ENCODE measurements around the gene AGR2. TPM values are rescaled to one million over a fixed set of nuclear protein-coding genes. Genes with fewer than 3 reads are reported as not detected.

AGR2 gene
- total and polyA plus RNA-seq, 2 experiments from 2014 or later, result 173 to 178 TPM

DNA sequence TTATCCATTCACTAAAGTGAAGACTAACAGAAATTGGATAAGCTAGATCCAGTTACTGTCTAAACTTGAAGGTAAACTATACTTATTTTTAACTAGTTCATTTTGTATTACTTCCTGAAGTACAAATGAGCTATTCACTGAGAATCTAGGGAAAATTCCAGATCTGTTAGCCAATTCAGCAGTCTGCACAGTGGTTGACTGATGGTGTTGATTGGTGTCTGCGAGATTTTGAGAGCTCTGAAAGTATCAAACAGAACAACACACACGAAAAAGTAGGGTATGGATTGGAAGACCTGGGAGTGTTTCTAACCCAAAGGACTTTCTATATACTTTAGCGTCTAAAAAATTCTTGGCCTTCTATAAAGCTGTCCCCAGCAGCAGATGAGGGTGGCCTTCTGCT lies 33.6 kb upstream of the AGR2 start:
- H3K36me3 ChIP-seq (replicated peaks; ENCODE audit: insufficient read depth, low read depth), result no peaks in the 10 kb centered on the region
- H3K9me2 ChIP-seq (replicated peaks; ENCODE audit: insufficient read depth), result no peaks in the 10 kb centered on the region
- H3K4me1 ChIP-seq (ENCODE audit: insufficient read depth), result no peaks in the 10 kb centered on the region
- TF ChIP-seq, protein P1, sequence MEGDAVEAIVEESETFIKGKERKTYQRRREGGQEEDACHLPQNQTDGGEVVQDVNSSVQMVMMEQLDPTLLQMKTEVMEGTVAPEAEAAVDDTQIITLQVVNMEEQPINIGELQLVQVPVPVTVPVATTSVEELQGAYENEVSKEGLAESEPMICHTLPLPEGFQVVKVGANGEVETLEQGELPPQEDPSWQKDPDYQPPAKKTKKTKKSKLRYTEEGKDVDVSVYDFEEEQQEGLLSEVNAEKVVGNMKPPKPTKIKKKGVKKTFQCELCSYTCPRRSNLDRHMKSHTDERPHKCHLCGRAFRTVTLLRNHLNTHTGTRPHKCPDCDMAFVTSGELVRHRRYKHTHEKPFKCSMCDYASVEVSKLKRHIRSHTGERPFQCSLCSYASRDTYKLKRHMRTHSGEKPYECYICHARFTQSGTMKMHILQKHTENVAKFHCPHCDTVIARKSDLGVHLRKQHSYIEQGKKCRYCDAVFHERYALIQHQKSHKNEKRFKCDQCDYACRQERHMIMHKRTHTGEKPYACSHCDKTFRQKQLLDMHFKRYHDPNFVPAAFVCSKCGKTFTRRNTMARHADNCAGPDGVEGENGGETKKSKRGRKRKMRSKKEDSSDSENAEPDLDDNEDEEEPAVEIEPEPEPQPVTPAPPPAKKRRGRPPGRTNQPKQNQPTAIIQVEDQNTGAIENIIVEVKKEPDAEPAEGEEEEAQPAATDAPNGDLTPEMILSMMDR (IDR thresholded peaks at IDR 0.05; ENCODE audit: poor library complexity), result no peak
- TF ChIP-seq EZH2phosphoT487 (IDR thresholded peaks at IDR 0.05; ENCODE audit: low read depth, severe bottlenecking, unreplicated experiment) (no peak), EZH2 (IDR thresholded peaks at IDR 0.05; ENCODE audit: borderline replicate concordance) (no peak)
- DNase-seq (ENCODE audit: low spot score), result no peak
- no peak overlapping the region for H3K4me3 ChIP-seq
- no peaks in the 10 kb centered on the region for H4K20me1 ChIP-seq (ENCODE audit: insufficient read depth, poor library complexity, severe bottlenecking)
- H3K27ac ChIP-seq, result no peak overlapping the region
- no peaks in the 10 kb centered on the region for H3K79me2 ChIP-seq
- no peaks in the 10 kb centered on the region for H3K27me3 ChIP-seq
- WGBS (ENCODE audit: low lambda C conversion rate, missing lambda C conversion rate), result 87% methylated on average over 3 of the region's 3 CpGs
- H2AFZ ChIP-seq, result no peak overlapping the region
- H3K4me2 ChIP-seq, result no peak overlapping the region
- no peaks in the 10 kb centered on the region for H3K9me3 ChIP-seq (ENCODE audit: low read depth)

DNA sequence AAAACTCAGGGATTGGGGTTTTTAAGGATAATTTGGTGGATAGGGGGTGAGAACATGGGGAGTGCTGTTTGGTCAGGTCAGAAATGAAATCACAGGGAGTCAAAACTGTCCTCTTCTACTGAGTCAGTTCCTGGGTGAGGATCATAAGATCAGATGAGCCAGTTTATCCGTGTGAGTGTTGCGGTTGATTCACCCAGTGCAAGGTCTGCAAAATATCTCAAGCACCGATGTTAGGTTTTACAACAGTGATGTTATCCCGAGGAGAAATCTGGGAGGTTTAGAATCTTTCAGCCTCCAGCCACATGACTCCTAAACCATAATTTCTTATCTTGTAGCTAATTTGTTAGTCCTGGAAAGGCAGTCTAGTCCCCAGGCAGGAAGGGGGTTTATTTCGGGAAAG lies 31.7 kb upstream of the AGR2 start:
- H2AFZ ChIP-seq, result no peak overlapping the region
- H3K4me3 ChIP-seq, result no peak overlapping the region
- 47% methylated on average over 5 of the region's 5 CpGs for WGBS (ENCODE audit: low lambda C conversion rate, missing lambda C conversion rate)
- no peaks in the 10 kb centered on the region for H3K4me1 ChIP-seq (ENCODE audit: insufficient read depth)
- no peak for DNase-seq (ENCODE audit: low spot score)
- no peaks in the 10 kb centered on the region for H4K20me1 ChIP-seq (ENCODE audit: insufficient read depth, poor library complexity, severe bottlenecking)
- H3K4me2 ChIP-seq, result no peak overlapping the region
- no peaks in the 10 kb centered on the region for H3K36me3 ChIP-seq (replicated peaks; ENCODE audit: insufficient read depth, low read depth)
- TF ChIP-seq, protein P1 (IDR thresholded peaks at IDR 0.05; ENCODE audit: poor library complexity), result no peak
- TF ChIP-seq EZH2phosphoT487 (IDR thresholded peaks at IDR 0.05; ENCODE audit: low read depth, severe bottlenecking, unreplicated experiment) (no peak), EZH2 (IDR thresholded peaks at IDR 0.05; ENCODE audit: borderline replicate concordance) (no peak)
- H3K9me2 ChIP-seq (replicated peaks; ENCODE audit: insufficient read depth), result no peaks in the 10 kb centered on the region
- no peaks in the 10 kb centered on the region for H3K79me2 ChIP-seq
- H3K9me3 ChIP-seq (ENCODE audit: low read depth), result no peaks in the 10 kb centered on the region
- no peak overlapping the region for H3K27ac ChIP-seq
- H3K27me3 ChIP-seq, result no peaks in the 10 kb centered on the region

DNA sequence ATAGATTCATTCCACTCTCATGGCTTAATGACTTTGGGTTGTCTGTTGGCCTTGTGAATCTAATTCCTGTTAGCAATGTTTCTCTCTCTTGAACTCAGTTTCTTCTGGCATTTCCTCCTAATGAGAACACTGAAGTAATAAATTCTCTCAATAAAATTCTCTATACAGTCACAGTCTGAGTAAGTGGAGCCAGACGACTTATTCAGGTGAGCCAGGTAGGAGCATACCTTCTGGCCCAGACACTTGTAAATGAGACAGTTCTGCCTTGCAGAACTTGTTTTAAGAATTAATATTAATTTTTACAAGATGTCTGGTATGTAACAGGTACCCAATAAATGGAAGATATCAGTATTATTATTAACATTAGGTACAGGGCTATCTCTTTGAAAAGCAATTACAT lies 28.6 kb upstream of the AGR2 start:
- WGBS (ENCODE audit: low lambda C conversion rate, missing lambda C conversion rate), result 70% methylated on average over 1 of the region's 1 CpG
- TF ChIP-seq EZH2 (IDR thresholded peaks at IDR 0.05; ENCODE audit: borderline replicate concordance) (no peak), EZH2phosphoT487 (IDR thresholded peaks at IDR 0.05; ENCODE audit: low read depth, severe bottlenecking, unreplicated experiment) (no peak)
- TF ChIP-seq, protein P1 (IDR thresholded peaks at IDR 0.05; ENCODE audit: poor library complexity), result no peak

DNA sequence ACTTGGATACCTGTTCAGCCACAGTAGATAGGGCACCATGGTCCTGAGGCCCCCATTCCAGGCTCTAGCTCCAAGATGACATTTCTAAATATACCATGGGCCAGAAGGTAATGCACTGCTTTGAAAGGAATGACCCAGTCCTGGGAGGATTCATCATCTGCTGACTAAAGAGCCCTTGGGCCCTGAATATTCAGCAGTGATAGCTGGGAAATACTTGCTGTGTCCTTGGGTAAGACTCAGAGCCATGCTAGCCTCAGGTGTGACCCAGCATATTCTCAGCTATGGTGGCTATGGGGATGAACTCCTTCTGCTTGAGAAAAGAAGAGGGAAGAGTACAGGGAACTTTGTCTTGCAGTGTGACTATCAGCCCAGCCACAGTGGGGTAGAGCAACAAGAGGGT lies 21.3 kb upstream of the AGR2 start:
- Histone ChIP-seq H3K4me3 (no peak overlapping the region), H3K9me3 (ENCODE audit: low read depth) (no peaks in the 10 kb centered on the region), H3K4me2 (no peak overlapping the region), H3K27me3 (no peaks in the 10 kb centered on the region), H4K20me1 (ENCODE audit: insufficient read depth, poor library complexity, severe bottlenecking) (no peaks in the 10 kb centered on the region), H3K36me3 (replicated peaks; ENCODE audit: insufficient read depth, low read depth) (no peaks in the 10 kb centered on the region), H3K27ac (no peak overlapping the region), H3K9me2 (replicated peaks; ENCODE audit: insufficient read depth) (no peaks in the 10 kb centered on the region), H3K79me2 (no peaks in the 10 kb centered on the region), H2AFZ (no peak overlapping the region), H3K4me1 (ENCODE audit: insufficient read depth) (no peaks in the 10 kb centered on the region)
- no peak for DNase-seq (ENCODE audit: low spot score)
- no peak for TF ChIP-seq EZH2 (IDR thresholded peaks at IDR 0.05; ENCODE audit: borderline replicate concordance)
- no peak for TF ChIP-seq EZH2phosphoT487 (IDR thresholded peaks at IDR 0.05; ENCODE audit: low read depth, severe bottlenecking, unreplicated experiment)
- TF ChIP-seq, protein P1 (IDR thresholded peaks at IDR 0.05; ENCODE audit: poor library complexity), result no peak

More for the DNA sequence above, 28.6 kb upstream of the AGR2 start:
- H3K4me1 ChIP-seq (ENCODE audit: insufficient read depth), result no peaks in the 10 kb centered on the region
- H2AFZ ChIP-seq, result no peak overlapping the region
- DNase-seq (ENCODE audit: low spot score), result no peak
- H3K4me3 ChIP-seq, result no peak overlapping the region
- H3K9me3 ChIP-seq (ENCODE audit: low read depth), result no peaks in the 10 kb centered on the region
- no peaks in the 10 kb centered on the region for H3K79me2 ChIP-seq
- H3K27me3 ChIP-seq, result no peaks in the 10 kb centered on the region
- H3K9me2 ChIP-seq (replicated peaks; ENCODE audit: insufficient read depth), result no peaks in the 10 kb centered on the region
- H3K4me2 ChIP-seq, result no peak overlapping the region
- H3K27ac ChIP-seq, result no peak overlapping the region
- no peaks in the 10 kb centered on the region for H3K36me3 ChIP-seq (replicated peaks; ENCODE audit: insufficient read depth, low read depth)
- H4K20me1 ChIP-seq (ENCODE audit: insufficient read depth, poor library complexity, severe bottlenecking), result no peaks in the 10 kb centered on the region

Measured in hepatocyte (in vitro differentiated cells).